Stimulated activated CD8-positive, alpha-beta memory T cell treated with anti-CD3 and anti-CD28 coated beads, Interleukin-4, amount 100 ng/mL, for 1 hour (primary cell): ENCODE results near the gene SORCS2.

ENCODE experiments used
- DNase-seq, 2 donors: peaks; one replicate each; pipeline ENCODE4 v3.0.0-alpha.2; 2020; ENCODE audit warnings: low read depth in 2 of 2, low spot score in 1 of 2

The SORCS2 gene

GRCh38 chr4:7301126-7301785, 108.9 kb downstream of the SORCS2 start:
- DNase-seq = no peak

DNA sequence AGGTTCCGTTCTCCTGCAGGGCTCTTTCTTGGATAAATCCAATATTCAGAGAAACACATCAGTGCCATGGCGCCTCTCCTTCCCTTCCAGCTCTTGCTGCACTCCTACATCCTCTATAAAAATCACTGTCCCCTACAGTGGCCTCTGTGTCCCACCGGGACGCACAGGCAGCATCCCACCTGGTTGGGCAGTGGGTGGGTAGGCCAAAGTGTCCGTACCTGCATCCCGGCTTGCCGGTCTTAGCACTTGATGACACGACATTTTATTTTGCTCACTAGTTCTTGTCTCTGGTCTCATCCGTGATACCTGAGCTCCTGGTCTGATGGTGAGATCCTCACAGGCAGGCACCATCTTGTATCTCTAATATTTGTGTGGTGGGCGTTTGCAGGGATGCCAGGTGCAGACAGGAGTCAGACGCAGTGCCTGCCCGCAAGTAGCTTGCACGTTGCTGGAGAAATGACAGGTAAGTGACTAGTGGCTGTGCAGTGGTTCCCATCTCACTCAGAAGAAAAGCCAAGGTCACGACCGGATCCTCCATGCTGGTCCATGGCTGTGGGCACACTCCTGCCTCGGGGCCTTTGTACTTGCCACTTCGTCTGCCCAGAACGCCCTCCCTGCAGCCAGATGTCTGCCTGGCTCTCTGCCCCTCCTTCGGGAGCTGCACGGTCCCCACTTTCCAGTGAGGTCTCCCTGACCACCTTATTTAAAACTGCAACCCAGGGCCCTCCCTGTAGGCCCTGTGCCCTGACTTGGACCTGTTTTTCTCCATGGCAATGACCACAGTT, 109.7 kb downstream of the SORCS2 start:
- DNase-seq = no peak

DNA sequence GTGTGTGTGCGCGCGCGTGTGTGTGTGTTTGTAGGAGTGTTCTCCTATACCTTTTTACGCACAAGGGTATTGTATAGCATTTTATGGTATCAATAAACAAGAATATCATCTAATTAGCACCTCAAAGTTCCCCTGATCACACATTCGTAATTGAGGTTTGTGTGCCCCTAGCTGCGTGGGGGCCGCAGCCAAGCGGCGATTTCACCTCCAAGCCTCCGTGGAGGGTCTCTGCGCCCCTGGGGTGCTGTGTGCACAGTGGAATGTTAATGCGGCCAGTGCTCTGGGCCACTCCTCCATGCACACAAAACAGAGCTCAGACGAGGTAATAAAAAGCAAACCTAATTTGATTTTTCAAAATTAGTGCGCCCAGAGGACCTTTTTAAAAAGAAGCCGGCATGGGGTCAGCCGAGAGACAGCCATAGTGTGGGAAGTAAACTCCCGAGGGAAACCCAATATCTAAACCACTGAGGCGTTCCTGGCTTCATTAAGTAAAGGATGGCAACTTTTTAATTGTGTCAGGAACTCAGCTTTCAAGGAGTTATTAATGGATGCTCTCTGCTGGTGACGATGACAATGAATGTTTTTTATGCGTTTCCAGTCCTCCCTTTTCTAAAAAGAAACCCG, 110.6 kb downstream of the SORCS2 start:
- no peak for DNase-seq

DNA sequence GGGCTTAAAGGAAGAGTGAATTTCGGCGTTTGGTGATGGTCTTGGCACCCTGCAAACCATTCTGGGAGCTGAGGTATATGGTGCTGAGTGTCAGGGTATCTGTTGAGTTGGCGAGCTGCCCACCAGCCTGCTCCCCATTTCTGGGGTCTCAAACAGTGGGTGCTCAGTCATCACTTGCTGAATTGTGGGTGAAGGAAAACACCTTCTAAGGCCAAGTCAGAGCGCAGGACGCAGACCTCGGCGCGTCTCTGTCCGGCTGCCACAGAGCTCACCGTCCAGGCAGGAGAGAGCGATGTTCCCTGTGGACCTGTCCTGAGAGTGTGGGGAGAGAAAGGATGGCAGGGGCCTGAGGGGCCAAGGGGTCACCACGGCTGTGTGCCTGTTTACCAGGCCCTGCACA, 111.2 kb downstream of the SORCS2 start:
- no peak for DNase-seq

GRCh38 chr4:7304436-7304835, 112.1 kb downstream of the SORCS2 start:
- DNase-seq = no peak

DNA sequence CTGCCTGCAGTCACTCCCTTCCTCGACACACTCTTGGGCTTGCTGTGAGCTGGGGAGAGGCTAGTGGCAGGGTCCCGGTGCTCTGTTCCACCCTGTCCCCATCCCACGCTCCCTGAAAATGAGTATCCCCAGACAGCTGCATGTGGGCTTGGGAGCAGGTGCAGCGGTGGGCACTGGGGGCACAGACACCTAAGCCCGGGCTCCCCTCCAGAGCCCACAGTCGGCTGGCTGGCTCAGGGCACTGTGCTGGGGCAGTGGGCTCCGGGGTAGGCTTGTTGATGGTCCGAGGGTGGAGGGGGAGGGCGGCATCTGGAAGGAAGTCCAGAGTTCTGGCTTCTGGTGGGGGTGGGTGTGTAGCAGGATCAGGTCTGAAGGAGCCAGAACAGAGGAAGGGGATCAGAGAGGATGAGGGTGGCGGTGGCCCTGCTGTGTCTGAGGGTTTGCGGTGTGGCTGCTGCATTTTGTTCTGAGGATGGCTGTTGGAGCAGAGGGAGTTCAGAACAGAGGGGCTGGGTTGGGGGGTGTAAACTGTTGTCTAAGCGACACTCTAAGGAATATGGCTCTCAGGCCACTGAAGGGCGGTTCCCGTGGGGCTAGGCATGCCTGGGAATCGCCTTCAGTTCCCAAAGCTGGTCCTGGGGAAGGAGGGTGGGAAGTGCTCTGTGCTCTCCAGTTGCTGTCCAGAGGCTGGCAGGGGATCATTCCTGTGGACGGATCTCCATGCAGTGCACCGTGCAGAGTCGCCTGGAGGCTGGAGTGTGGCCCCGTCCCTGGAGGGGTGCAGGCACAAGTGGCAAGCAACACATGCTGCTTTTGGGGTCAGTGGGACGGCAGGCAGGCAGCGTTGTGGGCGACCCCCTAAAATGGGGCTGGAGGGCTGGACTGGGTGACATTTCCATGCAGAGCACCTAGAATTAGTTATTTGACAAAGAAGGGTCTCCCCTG, 114.0 kb downstream of the SORCS2 start:
- no peak for DNase-seq

GRCh38 chr4:7306986-7307385, 114.6 kb downstream of the SORCS2 start:
- no peak for DNase-seq

- DNase-seq = no peak
These were observed 115.2 kb downstream of the SORCS2 start for GRCh38 chr4:7307394-7308099.

- no peak for DNase-seq
These were observed 116.8 kb downstream of the SORCS2 start for GRCh38 chr4:7309181-7309580.

DNA sequence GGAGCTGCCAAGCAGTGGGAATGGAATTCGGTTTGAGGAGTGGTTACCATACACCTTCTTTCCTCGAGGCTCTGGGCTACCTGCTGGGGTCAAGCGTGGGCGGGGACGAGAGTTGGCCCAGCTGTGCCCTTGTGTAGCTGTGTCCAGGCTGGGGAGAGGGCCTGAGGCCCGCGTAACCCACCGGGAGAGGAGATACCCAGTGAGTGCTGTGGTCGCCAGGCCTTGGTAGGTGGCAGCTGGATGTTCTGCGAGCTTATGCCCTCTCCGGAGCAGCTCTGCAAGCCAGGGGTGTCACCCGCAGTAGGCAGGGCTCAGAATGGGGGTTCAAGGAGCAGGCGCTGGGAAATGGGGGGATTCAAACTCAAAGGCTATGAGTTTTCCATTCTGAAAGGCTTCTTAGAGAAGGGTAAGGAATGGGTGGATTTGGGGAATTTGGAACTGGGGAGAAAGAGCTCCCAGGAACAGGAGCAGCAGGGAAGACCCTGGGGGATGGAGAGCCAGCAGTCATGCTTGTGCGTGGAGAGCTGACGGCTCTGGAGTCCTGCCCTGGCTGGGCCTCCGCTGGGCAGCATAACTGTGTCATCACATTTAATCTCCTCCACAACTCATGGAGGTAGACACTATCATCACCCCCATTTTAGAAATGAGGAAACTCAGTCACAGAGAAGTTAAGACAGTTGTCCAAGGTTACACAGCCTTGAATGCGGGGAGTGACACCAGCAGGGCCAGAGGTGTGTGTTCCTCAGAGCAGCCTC, 117.5 kb downstream of the SORCS2 start:
- no peak for DNase-seq

DNA sequence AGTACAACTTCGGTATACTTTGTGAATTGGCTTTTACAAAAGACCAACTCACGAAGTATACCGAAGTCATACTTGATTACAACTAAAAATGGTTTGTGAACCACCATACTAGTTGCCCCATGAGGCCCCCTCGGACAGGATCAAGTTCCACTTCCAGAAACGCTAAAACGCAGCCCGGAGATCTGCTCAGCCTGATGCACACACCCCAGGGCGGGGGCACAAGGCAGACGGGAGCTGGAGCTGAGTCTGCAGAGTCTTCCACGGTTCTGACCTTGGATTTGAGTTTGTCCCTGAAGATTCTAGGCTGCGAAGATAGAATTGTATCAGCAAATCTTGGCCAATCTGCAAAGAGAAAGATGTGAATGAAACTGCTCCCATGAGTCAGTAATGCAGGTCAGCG, 118.1 kb downstream of the SORCS2 start:
- DNase-seq = no peak

DNA sequence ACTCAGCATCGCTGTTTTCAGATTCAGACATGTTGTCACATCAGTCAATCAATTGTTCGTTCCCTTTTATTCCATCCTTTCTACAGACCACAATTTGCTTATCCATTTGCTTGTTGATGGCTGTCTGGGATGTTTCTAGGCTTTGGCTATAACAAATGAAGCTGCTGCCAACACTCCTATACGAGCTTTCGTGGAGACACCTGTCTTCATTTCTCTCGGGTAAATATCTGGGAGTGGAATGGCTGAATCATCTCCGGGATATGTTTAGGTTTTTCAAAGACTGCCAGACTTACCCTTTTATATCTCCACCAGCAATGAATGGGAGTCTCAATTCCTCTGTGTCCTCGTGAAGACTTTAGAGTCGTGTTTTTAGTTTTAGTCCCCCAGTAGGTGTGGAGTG, 118.9 kb downstream of the SORCS2 start:
- no peak for DNase-seq

DNA sequence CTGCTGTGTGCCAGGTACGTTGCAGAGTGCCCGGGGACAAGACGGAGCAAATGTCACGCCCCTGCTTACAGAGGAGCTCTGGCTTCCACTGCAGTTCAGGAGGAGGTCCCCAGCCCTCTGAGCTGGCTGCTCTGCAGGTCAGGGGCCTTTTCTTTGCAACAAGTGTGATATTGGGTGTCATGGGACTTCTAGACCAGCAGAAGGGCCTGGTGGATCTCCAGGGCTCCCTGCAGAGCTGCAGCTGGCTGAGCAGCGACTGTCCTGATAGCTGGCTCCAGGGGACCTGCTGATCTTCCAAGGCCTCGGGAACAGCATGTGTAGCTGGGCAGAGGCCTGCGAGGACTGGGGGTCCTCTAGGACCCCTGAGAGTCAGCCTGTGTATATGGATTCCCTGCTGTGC, 120.4 kb downstream of the SORCS2 start:
- DNase-seq = no peak

- DNase-seq = no peak
These were observed 121.0 kb downstream of the SORCS2 start for GRCh38 chr4:7313347-7313811.

DNA sequence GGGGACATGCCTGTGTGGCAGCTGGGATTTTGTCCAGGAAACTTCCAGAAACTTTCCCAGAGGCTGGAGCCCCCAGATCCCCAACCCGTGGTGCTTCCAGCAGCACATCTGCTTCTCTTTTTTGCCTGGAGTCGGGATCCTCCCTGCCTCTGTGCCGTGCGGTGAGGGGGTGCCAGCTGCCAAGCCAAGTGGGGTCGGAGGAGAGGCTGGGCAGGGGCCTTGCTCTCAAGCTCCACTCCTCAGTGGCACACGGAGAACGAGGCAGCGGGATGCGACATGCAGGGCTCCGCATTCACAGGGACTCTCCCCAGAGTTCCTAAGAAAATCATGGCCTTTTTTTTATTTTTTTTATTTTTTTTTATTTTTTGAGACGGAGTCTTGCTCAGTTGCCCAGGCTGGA, 121.7 kb downstream of the SORCS2 start:
- no peak for DNase-seq

GRCh38 chr4:7315286-7315685, 122.9 kb downstream of the SORCS2 start:
- no peak for DNase-seq

- no peak for DNase-seq
These were observed 123.6 kb downstream of the SORCS2 start for GRCh38 chr4:7315935-7316334.

- no peak for DNase-seq
These were observed 126.7 kb downstream of the SORCS2 start for GRCh38 chr4:7319024-7319423.

DNA sequence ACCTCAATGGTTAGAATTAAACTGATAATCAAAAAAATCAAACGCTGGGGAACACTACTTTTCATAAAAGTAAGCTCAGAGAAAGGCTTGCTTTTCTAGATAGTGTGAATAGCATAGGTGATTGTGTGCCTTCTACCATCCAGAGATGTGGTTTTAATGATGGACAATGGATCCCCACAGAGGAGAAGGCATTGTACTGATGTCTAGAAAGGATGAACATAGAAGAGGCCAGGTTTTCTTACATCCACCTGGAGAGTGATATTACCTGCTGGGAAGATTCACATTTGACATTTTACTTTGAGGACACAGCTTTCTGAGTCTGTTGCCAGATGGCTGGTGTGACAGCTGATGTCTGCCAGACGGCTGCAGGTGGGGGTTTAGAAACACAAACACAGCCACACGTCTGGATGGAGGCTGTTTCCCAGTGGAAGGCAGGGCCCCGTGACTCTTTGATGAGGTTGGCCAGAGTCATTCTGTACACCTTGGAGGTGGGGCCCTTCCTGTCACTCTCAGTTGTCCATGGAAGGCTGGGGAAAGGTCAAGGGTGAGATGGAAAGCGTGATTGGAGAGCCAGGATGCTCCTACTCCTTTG, 128.0 kb downstream of the SORCS2 start:
- no peak for DNase-seq
